ENCODE measurements around the gene ZNF775. TPM values are rescaled to one million over a fixed set of nuclear protein-coding genes. Genes with fewer than 3 reads are reported as not detected.

ZNF775 gene
- polyA plus RNA-seq, 1 donor (not counting 4 experiments of a cell fraction or from before 2014, with no cell fraction given), result 1.0 TPM

- no peak overlapping the region for H3K9ac ChIP-seq (ENCODE audit: control insufficient read depth, extremely low read depth, insufficient read depth, low read length)
- TF ChIP-seq CTCF (optimal IDR thresholded peaks at IDR 0.05 in 1 of 3, IDR thresholded peaks at IDR 0.05 in 1 of 3, conservative IDR thresholded peaks at IDR 0.05 in 1 of 3; ENCODE audit: extremely low read depth in 1 of 3, insufficient read depth in 2 of 3, low read length in 3 of 3), result no peak
- TF ChIP-seq EZH2 (IDR thresholded peaks at IDR 0.05; ENCODE audit: low read length), result no peak
- H3K9me3 ChIP-seq (ENCODE audit: control insufficient read depth, low read depth, low read length), result peaks cover 5% of the 10 kb centered on the region
- H4K20me1 ChIP-seq (ENCODE audit: control insufficient read depth, extremely low read depth, insufficient read depth, low read length), result no peaks in the 10 kb centered on the region
- no peaks in the 10 kb centered on the region for H3K9me1 ChIP-seq (ENCODE audit: control insufficient read depth, extremely low read depth, insufficient read depth, low read length)
- FAIRE-seq (no peak), DNase-seq (ENCODE audit: low read depth, low spot score) (no peak)
- no peak overlapping the region for H2AFZ ChIP-seq (ENCODE audit: control insufficient read depth, low read length)
- no peak overlapping the region for H3K4me2 ChIP-seq (ENCODE audit: control insufficient read depth, extremely low read depth, insufficient read depth, low read depth, low read length)
- dilution Hi-C loops (cut with MboI; ENCODE audit: extremely low pct_ligation_motif_present, low sequenced_read_pairs), result no loop called here
- H3K79me2 ChIP-seq (ENCODE audit: control insufficient read depth, insufficient read depth, low read length), result no peaks in the 10 kb centered on the region
- no peak overlapping the region for H3K27ac ChIP-seq (ENCODE audit: control insufficient read depth, insufficient read depth, low read length)
- H3K36me3 ChIP-seq (ENCODE audit: control insufficient read depth in 2 of 2, extremely low read depth in 1 of 2, insufficient read depth in 2 of 2, low read length in 2 of 2), result no peaks in the 10 kb centered on the region
- H3K4me3 ChIP-seq (ENCODE audit: control insufficient read depth in 2 of 3, extremely low read depth in 1 of 3, insufficient read depth in 2 of 3, low read depth in 1 of 3, low read length in 3 of 3), result no peak overlapping the region
- no peaks in the 10 kb centered on the region for H3K4me1 ChIP-seq (ENCODE audit: control insufficient read depth, extremely low read depth, insufficient read depth, low read length)
- no peaks in the 10 kb centered on the region for H3K27me3 ChIP-seq (ENCODE audit: control insufficient read depth, extremely low read depth, insufficient read depth, low read length)
Measured at GRCh38 chr7:150443793-150444540, 64.8 kb downstream of the ZNF775 start.

GRCh38 chr7:150444674-150445365 lies 65.7 kb downstream of the ZNF775 start:
- Histone ChIP-seq H3K4me2 (ENCODE audit: control insufficient read depth, extremely low read depth, insufficient read depth, low read depth, low read length) (no peak overlapping the region), H4K20me1 (ENCODE audit: control insufficient read depth, extremely low read depth, insufficient read depth, low read length) (no peaks in the 10 kb centered on the region), H2AFZ (ENCODE audit: control insufficient read depth, low read length) (no peak overlapping the region), H3K9me3 (ENCODE audit: control insufficient read depth, low read depth, low read length) (peaks cover 5% of the 10 kb centered on the region), H3K27ac (ENCODE audit: control insufficient read depth, insufficient read depth, low read length) (no peak overlapping the region), H3K9me1 (ENCODE audit: control insufficient read depth, extremely low read depth, insufficient read depth, low read length) (no peaks in the 10 kb centered on the region), H3K36me3 (ENCODE audit: control insufficient read depth in 2 of 2, extremely low read depth in 1 of 2, insufficient read depth in 2 of 2, low read length in 2 of 2) (no peaks in the 10 kb centered on the region), H3K27me3 (ENCODE audit: control insufficient read depth, extremely low read depth, insufficient read depth, low read length) (no peaks in the 10 kb centered on the region), H3K79me2 (ENCODE audit: control insufficient read depth, insufficient read depth, low read length) (no peaks in the 10 kb centered on the region), H3K4me3 (ENCODE audit: control insufficient read depth in 2 of 3, extremely low read depth in 1 of 3, insufficient read depth in 2 of 3, low read depth in 1 of 3, low read length in 3 of 3) (no peak overlapping the region), H3K4me1 (ENCODE audit: control insufficient read depth, extremely low read depth, insufficient read depth, low read length) (no peaks in the 10 kb centered on the region), H3K9ac (ENCODE audit: control insufficient read depth, extremely low read depth, insufficient read depth, low read length) (no peak overlapping the region)
- dilution Hi-C loops (cut with MboI; ENCODE audit: extremely low pct_ligation_motif_present, low sequenced_read_pairs), result no loop called here
- FAIRE-seq, result no peak
- TF ChIP-seq EZH2 (IDR thresholded peaks at IDR 0.05; ENCODE audit: low read length) (no peak), CTCF (optimal IDR thresholded peaks at IDR 0.05 in 1 of 3, IDR thresholded peaks at IDR 0.05 in 1 of 3, conservative IDR thresholded peaks at IDR 0.05 in 1 of 3; ENCODE audit: extremely low read depth in 1 of 3, insufficient read depth in 2 of 3, low read length in 3 of 3) (no peak)
- DNase-seq (ENCODE audit: low read depth, low spot score), result no peak

Data from keratinocyte (primary cell).